GM06990 (cell line): ENCODE data around the gene APOL2.

ENCODE experiments used
- DNase-seq: peaks from one replicate; pipeline ENCODE4 v3.0.0-alpha.2; 2011; ENCODE audit not compliant: insufficient read length; ENCODE audit errors: extremely low read depth
- H3K27me3 ChIP-seq: replicated peaks from 2 replicates; pipeline ENCODE4 v1.6.0; 2011; ENCODE audit warnings: low read length; ENCODE audit not compliant: control insufficient read depth, insufficient read depth
- H3K36me3 ChIP-seq: 2 replicates; pipeline ENCODE4 v1.5.1; 2011; ENCODE audit warnings: low read length; ENCODE audit not compliant: control insufficient read depth, insufficient read depth
- H3K4me3 ChIP-seq: replicated peaks from 2 replicates; pipeline ENCODE4 v1.5.1; 2011; ENCODE audit warnings: low read depth, mild to moderate bottlenecking, control low read depth, low read length
- CTCF ChIP-seq: IDR thresholded peaks from 2 replicates; pipeline ENCODE4 v1.5.1; 2011; ENCODE audit warnings: low read length, control low read depth, mild to moderate bottlenecking, inconsistent platforms; ENCODE audit not compliant: insufficient read depth, poor library complexity, severe bottlenecking

The APOL2 gene

GRCh38 chr22:36223504-36223903, 15.8 kb downstream of the APOL2 start:
- Histone ChIP-seq H3K27me3 (no peaks in the 10 kb centered on the region), H3K36me3 (peaks cover 2% of the 10 kb centered on the region), H3K4me3 (no peak overlapping the region)
- no peak for TF ChIP-seq CTCF
- DNase-seq: no peak

- Histone ChIP-seq H3K4me3 (no peak overlapping the region), H3K36me3 (peaks cover 2% of the 10 kb centered on the region), H3K27me3 (no peaks in the 10 kb centered on the region)
- no peak for DNase-seq
- no peak for TF ChIP-seq CTCF
Observed at GRCh38 chr22:36222887-36223450, 16.4 kb downstream of the APOL2 start.

GRCh38 chr22:36221799-36222751, 17.3 kb downstream of the APOL2 start:
- Histone ChIP-seq H3K36me3 (no peaks in the 10 kb centered on the region), H3K4me3 (no peak overlapping the region), H3K27me3 (no peaks in the 10 kb centered on the region)
- no peak for DNase-seq
- peak; percentile 86 for TF ChIP-seq CTCF

GRCh38 chr22:36220451-36220921, 18.8 kb downstream of the APOL2 start:
- no peak for TF ChIP-seq CTCF
- no peak overlapping the region for H3K4me3 ChIP-seq
- no peak for DNase-seq
- no peaks in the 10 kb centered on the region for H3K36me3 ChIP-seq
- no peaks in the 10 kb centered on the region for H3K27me3 ChIP-seq

GRCh38 chr22:36218648-36219193, 20.6 kb downstream of the APOL2 start:
- no peak for TF ChIP-seq CTCF

More at GRCh38 chr22:36218648-36219193, 20.6 kb downstream of the APOL2 start:
- Histone ChIP-seq H3K36me3 (no peaks in the 10 kb centered on the region), H3K4me3 (no peak overlapping the region), H3K27me3 (no peaks in the 10 kb centered on the region)
- no peak for DNase-seq
